ENCODE results near the gene SRP14.
A peak's percentile ranks its signal among the peaks of the same experiment; 100 is the strongest.

The SRP14 gene

DNA sequence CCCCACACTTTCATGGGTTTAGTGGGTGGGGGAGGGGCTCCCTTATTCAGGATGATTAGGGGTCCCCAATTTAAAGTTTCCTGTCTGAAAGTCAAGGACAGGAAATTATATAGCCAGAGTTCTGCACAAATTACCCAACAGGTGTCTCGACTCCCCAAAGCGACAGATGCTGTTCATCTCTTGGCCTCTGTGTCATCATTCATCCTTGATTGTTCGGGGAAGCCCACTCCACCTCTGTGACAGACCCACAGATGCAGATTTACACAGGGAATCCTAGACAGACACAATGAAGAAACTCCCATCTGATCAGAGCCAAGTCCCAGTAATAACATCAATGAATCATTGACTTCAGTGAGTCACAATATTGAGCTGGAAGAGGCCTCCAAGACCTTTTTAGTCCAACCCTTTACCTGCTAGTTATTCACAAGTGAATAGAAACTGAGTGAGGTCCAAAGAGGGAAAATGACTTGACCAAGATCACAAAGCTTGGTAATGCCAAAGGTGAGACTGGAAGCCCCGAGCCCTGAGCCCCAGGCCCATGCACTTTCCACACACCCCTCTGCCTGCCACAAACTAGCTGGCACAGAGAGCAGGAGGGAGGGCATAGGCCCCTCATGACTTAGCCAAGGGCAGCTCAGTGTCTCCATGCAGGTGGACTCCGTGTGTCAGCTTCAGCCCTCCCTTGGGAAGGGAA lies 7.9 kb upstream of the SRP14 start:
- TF ChIP-seq ZFX (IDR thresholded peaks at IDR 0.05; ENCODE audit: borderline replicate concordance) = no peak
- TF ChIP-seq, protein P1, sequence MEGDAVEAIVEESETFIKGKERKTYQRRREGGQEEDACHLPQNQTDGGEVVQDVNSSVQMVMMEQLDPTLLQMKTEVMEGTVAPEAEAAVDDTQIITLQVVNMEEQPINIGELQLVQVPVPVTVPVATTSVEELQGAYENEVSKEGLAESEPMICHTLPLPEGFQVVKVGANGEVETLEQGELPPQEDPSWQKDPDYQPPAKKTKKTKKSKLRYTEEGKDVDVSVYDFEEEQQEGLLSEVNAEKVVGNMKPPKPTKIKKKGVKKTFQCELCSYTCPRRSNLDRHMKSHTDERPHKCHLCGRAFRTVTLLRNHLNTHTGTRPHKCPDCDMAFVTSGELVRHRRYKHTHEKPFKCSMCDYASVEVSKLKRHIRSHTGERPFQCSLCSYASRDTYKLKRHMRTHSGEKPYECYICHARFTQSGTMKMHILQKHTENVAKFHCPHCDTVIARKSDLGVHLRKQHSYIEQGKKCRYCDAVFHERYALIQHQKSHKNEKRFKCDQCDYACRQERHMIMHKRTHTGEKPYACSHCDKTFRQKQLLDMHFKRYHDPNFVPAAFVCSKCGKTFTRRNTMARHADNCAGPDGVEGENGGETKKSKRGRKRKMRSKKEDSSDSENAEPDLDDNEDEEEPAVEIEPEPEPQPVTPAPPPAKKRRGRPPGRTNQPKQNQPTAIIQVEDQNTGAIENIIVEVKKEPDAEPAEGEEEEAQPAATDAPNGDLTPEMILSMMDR (IDR thresholded peaks at IDR 0.05) = no peak
- no peak overlapping the region for H3K27ac ChIP-seq

DNA sequence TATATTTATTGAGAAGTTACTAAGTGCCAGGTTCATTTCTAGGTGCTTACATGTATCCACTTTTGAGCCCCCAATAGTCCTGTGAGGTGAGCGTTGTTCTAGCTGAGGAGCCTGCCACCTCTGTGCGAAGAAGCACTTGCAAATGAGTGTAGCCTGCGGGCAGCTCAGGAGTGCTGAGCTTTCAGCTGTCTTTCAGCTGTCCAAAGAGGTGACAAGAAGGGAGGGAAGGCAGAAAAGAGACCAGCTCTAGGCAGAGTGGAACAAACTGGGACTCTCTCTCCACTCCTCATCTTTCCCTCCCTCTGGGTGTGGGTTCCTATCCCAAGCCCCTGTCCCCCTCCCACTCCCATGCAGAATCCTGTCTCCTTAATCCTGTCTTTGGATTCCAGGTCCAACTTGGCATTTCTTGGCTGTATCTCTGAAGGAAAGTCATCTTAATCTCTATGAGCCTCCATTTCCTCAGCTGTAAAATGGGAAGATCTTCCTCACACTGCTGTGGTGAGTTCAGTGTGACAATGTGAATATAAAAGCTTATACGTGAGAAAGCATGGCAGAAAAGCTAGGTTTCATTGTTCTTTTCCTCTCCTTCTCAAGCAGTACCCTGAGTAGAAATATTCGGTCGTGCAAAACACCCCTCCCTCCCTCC lies 6.7 kb upstream of the SRP14 start:
- H3K27ac ChIP-seq = peak overlapping the region; percentile 32; the same call in 1 of the 2 replicates

DNA sequence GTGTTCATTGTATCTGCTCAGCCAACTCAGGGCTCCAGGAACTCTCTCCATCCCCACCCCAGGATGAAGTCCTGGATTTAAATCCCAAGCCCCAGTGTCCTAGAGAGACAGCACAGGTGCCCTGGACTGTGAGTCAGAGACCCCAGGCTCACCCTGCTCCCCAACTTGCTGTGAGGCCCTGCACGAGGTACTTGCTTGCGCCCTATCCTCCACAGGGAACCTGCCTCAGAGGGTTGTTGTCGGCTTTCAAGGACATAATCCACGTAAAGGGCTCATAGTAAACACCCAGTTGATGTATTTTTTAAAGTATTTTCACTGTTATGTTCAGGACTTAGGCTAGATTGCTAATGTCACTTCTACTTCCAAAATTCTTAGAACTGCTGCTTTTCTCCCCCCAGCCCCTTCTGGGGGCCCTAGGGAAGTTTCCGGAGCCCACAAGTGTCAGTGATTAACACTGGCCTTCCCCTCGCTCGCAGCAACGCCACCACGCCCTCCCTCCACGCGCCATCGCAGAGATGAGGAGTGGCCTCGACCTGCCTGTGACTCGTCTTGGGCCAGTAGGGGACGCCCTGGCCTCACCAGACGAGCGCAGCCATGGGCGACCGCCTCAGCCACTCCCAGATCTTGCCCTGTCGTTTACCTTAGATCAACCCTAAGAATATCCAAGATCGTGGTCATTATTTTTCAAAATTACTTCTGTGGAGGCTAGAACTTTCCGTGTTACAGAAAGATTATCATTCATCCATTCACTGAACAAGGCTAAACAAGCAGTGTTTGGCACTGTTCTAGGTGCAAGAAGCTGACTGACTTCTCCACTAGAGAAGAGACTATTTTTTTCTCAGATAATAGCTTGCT lies 6.0 kb upstream of the SRP14 start:
- peak overlapping the region; percentile 32; the same call in 1 of the 2 replicates for H3K27ac ChIP-seq
- TF ChIP-seq, protein P1 (IDR thresholded peaks at IDR 0.05) = peak; percentile 99
- no peak for TF ChIP-seq ZFX (IDR thresholded peaks at IDR 0.05; ENCODE audit: borderline replicate concordance)

More for the DNA sequence above, 6.7 kb upstream of the SRP14 start:
- TF ChIP-seq, protein P1 (IDR thresholded peaks at IDR 0.05) = no peak
- no peak for TF ChIP-seq ZFX (IDR thresholded peaks at IDR 0.05; ENCODE audit: borderline replicate concordance)

DNA sequence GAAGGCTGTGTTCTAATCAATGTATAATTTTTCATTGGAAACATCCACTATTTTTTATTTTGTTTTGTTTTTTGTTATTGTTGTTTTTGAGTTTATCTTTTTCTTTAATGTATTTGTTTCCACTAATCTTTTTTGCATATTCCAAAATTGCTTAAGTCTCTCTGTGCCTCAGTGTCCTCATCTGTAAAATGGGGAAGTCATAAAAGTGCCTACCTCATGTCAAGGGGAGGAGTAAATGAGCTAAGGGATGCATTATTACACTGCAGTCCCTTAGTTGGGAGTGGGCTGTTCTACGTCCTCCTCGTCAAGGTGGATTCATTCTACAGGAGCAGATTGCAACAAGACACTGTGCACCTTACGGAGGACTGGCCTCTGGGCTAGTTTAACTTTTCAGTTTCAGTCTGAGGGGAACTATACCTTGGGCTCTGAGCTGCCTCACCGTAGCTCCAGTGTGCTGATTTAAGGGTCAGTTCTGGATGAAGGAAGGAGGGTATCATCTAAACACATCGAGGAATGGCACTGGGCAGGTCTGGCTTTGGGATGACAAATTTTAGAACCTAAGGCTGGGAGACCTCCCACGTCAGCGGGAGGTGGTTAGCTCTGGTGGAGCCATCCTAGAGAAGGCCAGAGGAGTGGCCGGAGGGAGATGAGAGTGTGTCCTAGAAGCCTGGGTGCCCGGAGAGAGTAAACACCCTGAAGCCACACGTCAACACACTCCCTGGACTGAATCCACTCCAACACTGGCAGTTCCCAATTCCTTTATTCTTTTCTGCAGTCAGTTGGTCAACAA lies 5.1 kb upstream of the SRP14 start:
- TF ChIP-seq, protein P1 (IDR thresholded peaks at IDR 0.05) = no peak
- no peak for TF ChIP-seq ZFX (IDR thresholded peaks at IDR 0.05; ENCODE audit: borderline replicate concordance)
- H3K27ac ChIP-seq = peak overlapping the region; percentile 27; the same call in 1 of the 2 replicates

DNA sequence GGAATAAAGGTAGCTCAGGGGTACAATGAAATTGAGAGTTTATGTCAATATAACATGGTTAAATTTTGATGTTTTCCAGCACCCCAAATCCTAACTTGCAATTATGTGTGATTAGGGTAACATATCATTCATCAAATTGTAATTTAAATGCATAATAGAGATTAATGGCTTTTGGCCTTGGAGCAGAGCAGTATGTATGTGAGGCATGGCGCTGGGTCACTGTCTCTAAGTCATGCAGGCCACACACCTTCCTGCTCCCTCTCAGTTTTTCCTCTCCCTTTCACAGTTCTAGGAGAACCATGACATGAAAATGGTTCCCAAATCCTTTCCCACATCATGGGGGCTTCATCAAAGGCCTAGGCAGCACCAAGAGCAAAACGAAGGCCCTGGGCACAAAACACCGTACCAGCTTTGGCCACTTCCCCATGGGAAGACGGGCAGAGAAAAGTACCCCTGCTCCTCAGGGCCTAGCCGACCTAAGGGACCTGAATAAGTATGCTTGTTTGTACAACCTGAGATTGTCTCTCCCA lies 3.9 kb upstream of the SRP14 start:
- TF ChIP-seq, protein P1 (IDR thresholded peaks at IDR 0.05) = no peak
- TF ChIP-seq ZFX (IDR thresholded peaks at IDR 0.05; ENCODE audit: borderline replicate concordance) = no peak
- H3K27ac ChIP-seq = no peak overlapping the region

DNA sequence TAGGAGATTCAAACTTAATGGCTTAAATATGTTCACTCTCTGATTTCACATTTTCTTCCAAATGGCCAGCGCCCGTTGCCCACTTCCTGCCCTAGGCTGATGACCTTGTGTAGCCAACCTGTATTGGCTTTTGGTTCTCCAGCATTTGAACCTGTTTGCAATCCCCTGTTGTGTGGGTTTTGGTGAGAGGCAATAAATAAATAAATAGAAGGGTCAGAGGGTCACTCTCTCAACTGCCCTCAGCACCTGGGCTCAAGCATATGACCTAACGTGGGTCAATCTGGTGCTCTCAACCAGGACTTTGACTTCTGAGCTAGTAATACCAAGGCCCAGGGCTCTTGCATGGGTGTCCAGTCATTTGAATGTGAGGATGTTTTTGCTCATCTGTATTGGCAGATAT lies 1.8 kb upstream of the SRP14 start:
- H3K27ac ChIP-seq = no peak overlapping the region
- TF ChIP-seq ZFX (IDR thresholded peaks at IDR 0.05; ENCODE audit: borderline replicate concordance) = no peak
- TF ChIP-seq, protein P1 (IDR thresholded peaks at IDR 0.05) = no peak
